K562 (cell line): ENCODE results near the gene PBXIP1. TPM values are rescaled to one million over a fixed set of nuclear protein-coding genes. Genes with fewer than 3 reads are reported as not detected.
"Not testable (repeated sequence)": the region's sequence is repeated elsewhere in the genome, so short reads cannot be mapped to it uniquely, and the experiment has no call there.

Experiments
- ATAC-seq: fragments of 200-7000 bp; cut with Tn5 transposase; 3 replicates; pipeline ENCODE4 v1.9.1; 2020; ENCODE audit warnings: moderate library complexity
- BruUV-seq: library from RNA; stranded (reverse); fragments of 400-500 nt; replicated peaks from 2 replicates; lab custom pipeline; 2021; lab: Mats Ljungman, UMichigan
- CTCF ChIA-PET: fragments of 300-600 bp; formaldehyde crosslinking; extraction: SDS; loops from one replicate; lab custom pipeline; 2021; ENCODE audit warnings: low intra/inter-chr PET ratio; lab: Yijun Ruan, JAX
- POLR2A ChIA-PET: fragments of 300-600, 350-650 bp; sonication (Branson Sonifier 250); formaldehyde crosslinking; extraction: SDS; loops from one replicate; lab custom pipeline; 2021; ENCODE audit warnings: antibody characterized with exemption, inconsistent platforms; lab: Yijun Ruan, JAX
- DNase-seq, 4 experiments: peaks; one replicate each; pipeline versions ENCODE4 v3.0.0 to v3.0.0-alpha.2; 2011 to 2018; ENCODE audit warnings: low spot score in 3 of 4, mixed read lengths in 3 of 4; ENCODE audit errors: extremely low read depth in 1 of 4
- FAIRE-seq: peaks from 2 replicates; lab custom pipeline; 2011; peaks lifted over from hg19 to GRCh38; lab: Jason Lieb, UNC
- H2AFZ ChIP-seq: 2 replicates; pipeline ENCODE4 v1.6.0; 2011; ENCODE audit warnings: low read depth, low read length, control low read depth, inconsistent platforms
- H3K27ac ChIP-seq: fragments of 200-600 bp; 3 replicates; pipeline ENCODE4 v1.8.0; 2011; ENCODE audit warnings: low read depth, mild to moderate bottlenecking, control low read depth, inconsistent platforms, low read length, moderate library complexity, mixed read lengths; ENCODE audit errors: extremely low read depth
- H3K27me3 ChIP-seq, 2 experiments: fragments of 300-600 bp in 1 of 2; 2 replicates in 1 of 2; 3 replicates in 1 of 2; pipeline versions ENCODE4 v1.6.0 to v1.8.0; 2011; ENCODE audit warnings: inconsistent platforms in 2 of 2, low read length in 2 of 2, mild to moderate bottlenecking in 1 of 2, mixed read lengths in 1 of 2, moderate library complexity in 1 of 2; ENCODE audit not compliant: control insufficient read depth in 2 of 2, insufficient read depth in 2 of 2
- H3K36me3 ChIP-seq: fragments of 300-600 bp; 3 replicates; pipeline ENCODE4 v1.8.0; 2011; ENCODE audit warnings: mild to moderate bottlenecking, low read length, inconsistent platforms; ENCODE audit not compliant: control insufficient read depth, insufficient read depth
- H3K4me1 ChIP-seq, 2 experiments: fragments of 200-600 bp in 1 of 2; replicated peaks in 1 of 2; 2 replicates in 1 of 2; 3 replicates in 1 of 2; pipeline versions ENCODE4 v1.5.1 to v1.8.0; 2011; ENCODE audit warnings: inconsistent platforms in 2 of 2, low read length in 2 of 2, mild to moderate bottlenecking in 1 of 2, mixed read lengths in 1 of 2, moderate library complexity in 1 of 2; ENCODE audit not compliant: control insufficient read depth in 2 of 2, insufficient read depth in 2 of 2
- H3K4me2 ChIP-seq: 2 replicates; pipeline ENCODE4 v1.6.1; 2011; ENCODE audit warnings: low read length, control low read depth, inconsistent platforms, mixed read lengths; ENCODE audit not compliant: insufficient read depth
- H3K4me3 ChIP-seq: fragments of 200-600 bp; sonication (generic), shearing (Covaris generic); 2 replicates; pipeline ENCODE4 v1.5.1; 2016; ENCODE audit warnings: control low read depth, inconsistent platforms
- H3K79me2 ChIP-seq: fragments of 200-600 bp; 3 replicates; pipeline ENCODE4 v1.8.0; 2011; ENCODE audit warnings: low read length, inconsistent platforms; ENCODE audit not compliant: control insufficient read depth, insufficient read depth
- H3K9ac ChIP-seq, 2 experiments: 2 replicates each; pipeline versions ENCODE4 v1.6.0 to v1.6.1; 2011; ENCODE audit warnings: low read depth in 2 of 2, low read length in 2 of 2, control low read depth in 1 of 2, inconsistent platforms in 1 of 2, mild to moderate bottlenecking in 1 of 2, mixed read lengths in 1 of 2; ENCODE audit not compliant: insufficient read depth in 1 of 2
- H3K9me1 ChIP-seq: one replicate; pipeline ENCODE4 v1.6.0; 2011; ENCODE audit warnings: inconsistent platforms, mild to moderate bottlenecking, low read length, moderate library complexity; ENCODE audit not compliant: control insufficient read depth, insufficient read depth
- H3K9me3 ChIP-seq: replicated peaks from 2 replicates; pipeline ENCODE4 v1.5.1; 2011; ENCODE audit warnings: low read depth, low read length, inconsistent platforms; ENCODE audit not compliant: control insufficient read depth, insufficient read depth
- H4K20me1 ChIP-seq: replicated peaks from 2 replicates; pipeline ENCODE4 v1.6.1; 2011; ENCODE audit warnings: low read length, inconsistent platforms, mixed read lengths; ENCODE audit not compliant: control insufficient read depth, insufficient read depth
- ARID1B ChIP-seq: fragments of 450-650 bp; IDR thresholded peaks from 2 replicates; pipeline ENCODE4 v1.6.1; 2016; ENCODE audit warnings: antibody characterized with exemption, mild to moderate bottlenecking, inconsistent platforms
- ESRRA ChIP-seq: fragments of 450-650 bp; IDR thresholded peaks from 2 replicates; pipeline ENCODE4 v1.6.1; 2014; ENCODE audit warnings: low read depth, mild to moderate bottlenecking, moderate library complexity, borderline replicate concordance
- EWSR1 ChIP-seq: fragments of 450-650 bp; IDR thresholded peaks from 2 replicates; pipeline ENCODE4 v1.6.1; 2018; ENCODE audit warnings: borderline replicate concordance, mild to moderate bottlenecking, low read depth, moderate library complexity; ENCODE audit not compliant: partially characterized antibody
- MEIS2 ChIP-seq: fragments of 450-650 bp; IDR thresholded peaks from 2 replicates; pipeline ENCODE4 v1.6.1; 2014; ENCODE audit warnings: mild to moderate bottlenecking; ENCODE audit not compliant: partially characterized antibody
- MYNN ChIP-seq, 2 experiments: sonication (generic); formaldehyde crosslinking in 1 of 2; IDR thresholded peaks; 2 replicates each; pipeline versions ENCODE4 v1.5.0 to v1.6.1; 2016 to 2020; ENCODE audit warnings: antibody characterized with exemption in 1 of 2, missing genetic modification reagents in 1 of 2
- YY1 ChIP-seq, 3 experiments: IDR thresholded peaks; 2 replicates each; pipeline ENCODE4 v1.6.1; 2011; ENCODE audit warnings: low read length in 2 of 3, mild to moderate bottlenecking in 2 of 3, moderate library complexity in 2 of 3, borderline replicate concordance in 1 of 3, control low read depth in 1 of 3, low read depth in 1 of 3; ENCODE audit not compliant: insufficient read depth in 3 of 3, insufficient replicate concordance in 2 of 3, control insufficient read depth in 1 of 3, insufficient read length in 1 of 3; ENCODE audit errors: extremely low read depth in 1 of 3
- WGBS: fragments of 100-300 bp; shearing (Covaris generic); methylation state at CpG from one replicate; pipeline ENCODE4 v1.1.6; 2016; ENCODE audit warnings: low coverage, mixed read lengths; ENCODE audit not compliant: insufficient coverage; ENCODE audit errors: missing lambda C conversion rate; 5-methylcytosine and 5-hydroxymethylcytosine counted together
- in situ Hi-C: fragments of 300-500 bp; cut with MboI; formaldehyde crosslinking; loops from 4 replicates; pipeline ENCODE4 v1.15.0; 2018; ENCODE audit warnings: inconsistent platforms, mixed read lengths
- intact Hi-C: fragments of 100-400 bp; cut with micrococcal nuclease; formaldehyde crosslinking; loops from 2 replicates; pipeline ENCODE4 v1.14.2; 2022
- polyA plus RNA-seq, 8 experiments: library from polyadenylated mRNA; depleted of rRNA in 4 of 8; stranded (reverse) in 5 of 8; unstranded in 3 of 8; fragments of >200 nt; fragmentation: Nextera tagmentation in 2 of 8; fragmentation: Illumina TruSeq in 1 of 8; extraction: Ambion mirVana in 2 of 8; extraction: Trizol in 1 of 8; gene quantifications; 2 replicates each; pipeline versions ENCODE4 v1.2.1 to v1.2.3, GENCODE V29; 2011 to 2014; ENCODE audit warnings: inconsistent platforms in 1 of 8, missing spikeins in 1 of 8
- total RNA-seq, 7 experiments: library from RNA; depleted of rRNA in 6 of 7; stranded (reverse); fragments of >200 nt in 6 of 7; fragmentation: Illumina TruSeq in 2 of 7; extraction: Trizol in 2 of 7; gene quantifications; 2 replicates each; pipeline versions ENCODE4 v1.2.1 to v1.2.3, GENCODE V29; 2011 to 2021; ENCODE audit warnings: low replicate concordance in 1 of 7
- TF ChIP-seq, protein P1 (sequence below): fragments of 450-650 bp; IDR thresholded peaks from 2 replicates; pipeline ENCODE4 v1.6.1; 2016; ENCODE audit warnings: missing biosample characterization, missing genetic modification characterization

PBXIP1 gene
- total and polyA plus RNA-seq, 9 of the 15 experiments (the other 6 are each of a cell fraction or from before 2014, with no cell fraction given) = 0.13 to 8.3 (median 5.8) TPM

DNA sequence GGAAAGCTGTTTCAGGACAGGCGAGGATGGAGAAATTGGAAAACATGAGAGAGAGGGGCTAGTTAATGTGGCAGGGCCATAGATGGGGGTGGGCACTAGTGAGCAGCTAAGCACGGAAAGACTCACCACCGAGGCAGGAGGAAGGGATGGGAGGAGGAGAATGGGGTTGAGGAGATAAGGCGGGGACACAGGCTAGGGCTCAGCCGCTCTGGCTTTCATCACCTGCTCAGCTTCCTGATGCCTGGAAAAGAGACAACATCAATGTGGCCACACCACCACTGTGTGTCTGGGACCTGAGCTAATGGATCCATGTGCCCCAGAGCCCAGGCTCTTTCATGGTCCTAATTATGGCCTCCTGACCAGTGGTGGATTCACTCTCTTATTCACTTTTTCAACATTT, 47.0 kb downstream of the PBXIP1 start:
- FAIRE-seq (no peak), ATAC-seq (no peak), DNase-seq (no peak)
- no peaks in the 10 kb centered on the region; a peak in 2 of 5 replicates for H3K4me1 ChIP-seq
- ChIA-PET POLR2A (interaction anchor here (1.4 kb wide), 1 partner anchor 13 kb away, joined by 4 read pairs; no protein-coding TSS in a partner anchor), CTCF (no interaction called here)
- H3K9me3 ChIP-seq = peaks cover 4% of the 10 kb centered on the region
- no peak overlapping the region for H2AFZ ChIP-seq
- no peak overlapping the region for H3K4me3 ChIP-seq
- no peaks in the 10 kb centered on the region for H3K9me1 ChIP-seq
- TF ChIP-seq MEIS2 (peak; percentile 38), YY1 (IDR thresholded peaks at IDR 0.05; ENCODE audit: borderline replicate concordance in 1 of 3, control insufficient read depth in 1 of 3, extremely low read depth in 1 of 3, insufficient read depth in 3 of 3, insufficient read length in 1 of 3, insufficient replicate concordance in 2 of 3, low read depth in 1 of 3, low read length in 2 of 3) (no peak), MYNN (IDR thresholded peaks at IDR 0.05) (no peak), MYNN (CRISPR knock-in tag; IDR thresholded peaks at IDR 0.05) (no peak), EWSR1 (no peak), ESRRA (0 out of 2 replicates have a peak, but pooled peaks have one; percentile 41), ARID1B (0 out of 2 replicates have a peak, but pooled peaks have one; percentile 19)
- TF ChIP-seq, protein P1, sequence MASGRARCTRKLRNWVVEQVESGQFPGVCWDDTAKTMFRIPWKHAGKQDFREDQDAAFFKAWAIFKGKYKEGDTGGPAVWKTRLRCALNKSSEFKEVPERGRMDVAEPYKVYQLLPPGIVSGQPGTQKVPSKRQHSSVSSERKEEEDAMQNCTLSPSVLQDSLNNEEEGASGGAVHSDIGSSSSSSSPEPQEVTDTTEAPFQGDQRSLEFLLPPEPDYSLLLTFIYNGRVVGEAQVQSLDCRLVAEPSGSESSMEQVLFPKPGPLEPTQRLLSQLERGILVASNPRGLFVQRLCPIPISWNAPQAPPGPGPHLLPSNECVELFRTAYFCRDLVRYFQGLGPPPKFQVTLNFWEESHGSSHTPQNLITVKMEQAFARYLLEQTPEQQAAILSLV (tag) = no peak
- H4K20me1 ChIP-seq = no peaks in the 10 kb centered on the region
- no TSS peak for BruUV-seq
- intact Hi-C loops (no loop called here), in situ Hi-C loops (no loop called here)
- H3K36me3 ChIP-seq = no peaks in the 10 kb centered on the region
- H3K4me2 ChIP-seq = no peak overlapping the region; the same call in 1 of the 2 replicates
- H3K79me2 ChIP-seq = no peaks in the 10 kb centered on the region
- no peaks in the 10 kb centered on the region; a peak in 2 of 5 replicates for H3K27me3 ChIP-seq
- no peak overlapping the region for H3K9ac ChIP-seq
- no peak overlapping the region for H3K27ac ChIP-seq
- WGBS = 8% methylated on average over 5 of the region's 5 CpGs

DNA sequence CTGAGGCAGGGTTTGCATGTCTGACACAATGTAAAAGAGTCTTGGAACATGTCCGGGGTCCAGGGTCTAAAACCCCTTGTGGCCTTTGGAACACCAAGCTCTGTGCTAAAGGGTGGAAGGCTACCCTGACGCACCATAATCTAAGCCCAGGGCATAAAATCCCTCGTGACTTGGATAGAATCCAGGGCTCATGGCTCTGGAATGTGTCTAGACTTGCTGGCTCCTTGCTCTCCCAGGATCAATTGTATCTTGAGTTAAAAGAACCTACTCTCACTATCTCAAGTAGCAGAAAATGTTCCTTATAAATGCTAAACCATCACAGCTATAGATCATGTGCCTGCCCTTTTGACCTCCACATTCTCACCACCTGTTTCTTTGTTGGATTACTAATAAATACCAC, 47.8 kb downstream of the PBXIP1 start:
- H3K9me1 ChIP-seq, H3K79me2 ChIP-seq, H3K4me1 ChIP-seq, H3K4me3 ChIP-seq, H3K9ac ChIP-seq, CTCF ChIA-PET, H4K20me1 ChIP-seq, H3K9me3 ChIP-seq, intact Hi-C loops, H3K36me3 ChIP-seq, FAIRE-seq, H2AFZ ChIP-seq, H3K27ac ChIP-seq, in situ Hi-C loops, ATAC-seq, H3K4me2 ChIP-seq, H3K27me3 ChIP-seq, DNase-seq, BruUV-seq: not testable (repeated sequence)
- POLR2A ChIA-PET = interaction anchor here (0.5 to 1.4 kb wide), 2 partner anchors 11 to 12 kb away, joined by 3 to 4 read pairs; no protein-coding TSS in a partner anchor
- WGBS = 0% methylated on average over 1 of the region's 3 CpGs
